ENCODE measurements around the gene MT2A. TPM values are rescaled to one million over a fixed set of nuclear protein-coding genes. Genes with fewer than 3 reads are reported as not detected.

Gene MT2A
- total RNA-seq, 1 experiment from 2014 or later = 673 TPM

GRCh38 chr16:56609463-56609921 is 1.1 kb downstream of the MT2A start:
- DNase-seq (ENCODE audit: low read depth, low spot score) = no peak
- H3K4me1 ChIP-seq (ENCODE audit: control insufficient read depth, insufficient read depth, low read length) = peaks cover 70% of the 10 kb centered on the region
- H3K9me3 ChIP-seq (ENCODE audit: control insufficient read depth, insufficient read depth, low read depth, low read length) = no peaks in the 10 kb centered on the region
- no peaks in the 10 kb centered on the region for H3K27me3 ChIP-seq (ENCODE audit: control insufficient read depth, insufficient read depth, low read length)
- ChIA-PET POLR2A (no interaction called here), CTCF (interaction anchor here (1.0 kb wide), 1 partner anchor 16 kb away, joined by 3 read pairs; the partner anchor contains the start of gene MT1E)
- H3K27ac ChIP-seq (ENCODE audit: low read length) = peak overlapping the region; percentile 94
- no peak for TF ChIP-seq POLR2AphosphoS5 (IDR thresholded peaks at IDR 0.05; ENCODE audit: low read depth, low read length)
- TF ChIP-seq TCF7L2 (IDR thresholded peaks at IDR 0.05; ENCODE audit: low read depth, low read length) = no peak
- intact Hi-C loops (cut with micrococcal nuclease; ENCODE audit: unreplicated experiment) = loop anchor here (5.0 kb wide), 1 partner anchor 93 kb away; no protein-coding TSS in a partner anchor
- peaks cover 3% of the 10 kb centered on the region; the same call in 1 of the 2 replicates for H3K36me3 ChIP-seq (ENCODE audit: control insufficient read depth, insufficient read depth, low read length)
- ATAC-seq = no peak
- peak overlapping the region; percentile 78 to 87 for H3K4me3 ChIP-seq (ENCODE audit: low read depth in 2 of 2, low read length in 2 of 2)
- no TSS peak for BruUV-seq (replicated peaks)
- in situ Hi-C loops (cut with HindIII; ENCODE audit: low pct_unique_long_range_greater_than_20kb, low sequenced_read_pairs) = no loop called here

GRCh38 chr16:56610017-56610608 is 1.7 kb downstream of the MT2A start:
- intact Hi-C loops (cut with micrococcal nuclease; ENCODE audit: unreplicated experiment) = no loop called here
- Histone ChIP-seq H3K27me3 (ENCODE audit: control insufficient read depth, insufficient read depth, low read length) (no peaks in the 10 kb centered on the region), H3K27ac (ENCODE audit: low read length) (peak overlapping the region; percentile 94), H3K36me3 (ENCODE audit: control insufficient read depth, insufficient read depth, low read length) (peaks cover 3% of the 10 kb centered on the region; the same call in 1 of the 2 replicates), H3K4me1 (ENCODE audit: control insufficient read depth, insufficient read depth, low read length) (peaks cover 70% of the 10 kb centered on the region), H3K9me3 (ENCODE audit: control insufficient read depth, insufficient read depth, low read depth, low read length) (no peaks in the 10 kb centered on the region), H3K4me3 (ENCODE audit: low read depth in 2 of 2, low read length in 2 of 2) (peak overlapping the region; percentile 78 to 87)
- in situ Hi-C loops (cut with HindIII; ENCODE audit: low pct_unique_long_range_greater_than_20kb, low sequenced_read_pairs) = no loop called here
- POLR2A ChIA-PET = no interaction called here
- no peak for DNase-seq (ENCODE audit: low read depth, low spot score)
- CTCF ChIA-PET = no interaction called here
- peak; percentile 33 for ATAC-seq
- BruUV-seq (replicated peaks) = no TSS peak
- peak; percentile 69; the same call in 1 of the 2 replicates for TF ChIP-seq SIN3A (IDR thresholded peaks at IDR 0.05; ENCODE audit: borderline replicate concordance, insufficient read depth, low read depth, low read length)
- peak; percentile 53; the same call in 1 of the 2 replicates for TF ChIP-seq POLR2AphosphoS5 (IDR thresholded peaks at IDR 0.05; ENCODE audit: low read depth, low read length)
- TF ChIP-seq CTCF (IDR thresholded peaks at IDR 0.05) = no peak
- TF ChIP-seq REST (IDR thresholded peaks at IDR 0.05; ENCODE audit: insufficient read depth in 1 of 2, low read depth in 2 of 2, low read length in 1 of 2) = no peak
- TF ChIP-seq TCF7L2 (IDR thresholded peaks at IDR 0.05; ENCODE audit: low read depth, low read length) = no peak

- BruUV-seq (replicated peaks) = no TSS peak
- Histone ChIP-seq H3K9me3 (ENCODE audit: control insufficient read depth, insufficient read depth, low read depth, low read length) (no peaks in the 10 kb centered on the region), H3K27me3 (ENCODE audit: control insufficient read depth, insufficient read depth, low read length) (no peaks in the 10 kb centered on the region), H3K27ac (ENCODE audit: low read length) (peak overlapping the region; percentile 94), H3K4me3 (ENCODE audit: low read depth in 2 of 2, low read length in 2 of 2) (peak overlapping the region in 1 of 2 experiments; percentile 87; a peak in 2 of 4 replicates), H3K36me3 (ENCODE audit: control insufficient read depth, insufficient read depth, low read length) (peaks cover 3% of the 10 kb centered on the region; the same call in 1 of the 2 replicates), H3K4me1 (ENCODE audit: control insufficient read depth, insufficient read depth, low read length) (peaks cover 69% of the 10 kb centered on the region)
- CTCF ChIA-PET = no interaction called here
- intact Hi-C loops (cut with micrococcal nuclease; ENCODE audit: unreplicated experiment) (no loop called here), in situ Hi-C loops (cut with HindIII; ENCODE audit: low pct_unique_long_range_greater_than_20kb, low sequenced_read_pairs) (no loop called here)
- POLR2A ChIA-PET = no interaction called here
- no peak for DNase-seq (ENCODE audit: low read depth, low spot score)
- TF ChIP-seq TCF7L2 (IDR thresholded peaks at IDR 0.05; ENCODE audit: low read depth, low read length) (no peak), POLR2AphosphoS5 (IDR thresholded peaks at IDR 0.05; ENCODE audit: low read depth, low read length) (no peak), CTCF (IDR thresholded peaks at IDR 0.05) (no peak), SIN3A (IDR thresholded peaks at IDR 0.05; ENCODE audit: borderline replicate concordance, insufficient read depth, low read depth, low read length) (no peak), REST (IDR thresholded peaks at IDR 0.05; ENCODE audit: insufficient read depth in 1 of 2, low read depth in 2 of 2, low read length in 1 of 2) (no peak)
- no peak for ATAC-seq
Observed at GRCh38 chr16:56610609-56611111, 2.3 kb downstream of the MT2A start.
